HL-60/S4 treated with phorbol 12-myristate 13-acetate at 8.2 ng/mL for 4 days and 3 days (cell line): ENCODE results near the gene PNPLA2.

Experiments
- in situ Hi-C: fragments of 300-500 bp; cut with MboI; formaldehyde crosslinking; loops from 2 replicates; pipeline ENCODE4 v1.15.0; 2022; ENCODE audit warnings: low sequenced_read_pairs

The PNPLA2 gene

DNA sequence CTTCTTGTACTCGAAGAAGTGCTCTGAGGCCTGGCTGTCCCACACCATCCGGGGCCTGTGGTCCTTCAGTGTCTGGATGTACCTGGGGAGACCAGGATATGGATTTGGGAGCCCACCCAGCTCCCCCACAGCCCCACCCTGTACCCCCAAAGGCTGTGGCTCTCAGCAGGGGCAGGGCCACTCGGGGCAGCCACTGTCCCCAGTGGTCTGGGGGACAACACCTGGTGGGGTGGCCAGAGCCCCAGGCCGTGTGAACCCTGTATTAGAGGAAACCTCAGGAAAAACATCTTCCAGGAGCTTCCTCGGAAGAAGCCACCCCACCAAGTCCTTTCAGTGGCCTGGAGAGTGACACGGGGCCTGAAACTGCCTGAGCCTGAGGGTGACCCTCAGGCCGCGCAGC, 51.7 kb downstream of the PNPLA2 start:
- in situ Hi-C loops = no loop called here

GRCh38 chr11:871472-871871, 52.8 kb downstream of the PNPLA2 start:
- in situ Hi-C loops = no loop called here

DNA sequence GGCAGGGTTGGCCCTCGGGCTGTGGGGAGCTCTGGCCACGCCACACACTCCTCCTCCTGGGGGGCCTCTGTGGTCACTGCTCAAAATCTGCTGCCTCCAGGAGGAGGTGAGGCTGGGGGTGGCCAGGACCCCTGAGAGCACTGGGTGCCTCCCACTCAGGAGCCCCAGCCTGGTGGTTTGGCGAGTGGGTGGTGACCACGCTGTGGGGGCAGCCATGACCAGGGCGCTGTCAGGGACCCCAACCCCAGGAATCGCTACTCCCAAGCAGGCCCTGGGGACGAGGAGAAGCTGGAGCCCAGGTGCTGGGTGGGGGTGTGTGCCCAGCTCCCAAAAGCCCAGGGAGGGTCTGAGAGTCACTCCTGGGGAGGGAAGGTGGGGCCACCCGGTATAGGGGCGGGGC, 54.1 kb downstream of the PNPLA2 start:
- in situ Hi-C loops = no loop called here

GRCh38 chr11:873706-874105, 55.0 kb downstream of the PNPLA2 start:
- in situ Hi-C loops = no loop called here
